ENCODE data around the gene TSEN2. TPM values are rescaled to one million over a fixed set of nuclear protein-coding genes. Genes with fewer than 3 reads are reported as not detected.

Gene TSEN2
- total RNA-seq, 1 experiment from 2014 or later, result 35.5 TPM

DNA sequence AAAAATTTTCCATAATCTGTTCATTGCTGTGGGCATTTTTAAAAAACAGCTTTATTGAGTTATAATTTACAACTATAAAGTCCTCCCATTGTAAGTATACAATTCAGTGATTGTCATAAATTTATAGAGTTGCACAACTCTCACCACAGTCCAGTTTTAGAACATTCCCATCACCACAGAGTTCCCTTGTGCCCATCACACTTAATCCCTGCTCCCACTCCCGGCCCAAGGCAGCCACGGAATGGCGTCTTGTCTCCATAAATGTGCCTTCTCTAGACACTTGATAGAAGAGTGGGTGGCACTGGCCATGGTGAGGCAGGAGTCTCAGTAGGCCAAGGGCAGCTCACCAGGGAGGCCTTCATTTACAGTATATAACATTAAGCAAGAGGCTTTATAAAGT, 6.3 kb downstream of the TSEN2 start:
- BruUV-seq (replicated peaks), result no TSS peak
- peaks cover 0 to 2% of the 10 kb centered on the region in 2 experiments; a peak in 1 of 4 replicates for H3K4me1 ChIP-seq (ENCODE audit: control insufficient read depth in 1 of 2, insufficient read depth in 2 of 2, low read length in 2 of 2)
- CTCF ChIA-PET, result no interaction called here
- H3K9me2 ChIP-seq (ENCODE audit: insufficient read depth), result no peaks in the 10 kb centered on the region
- RAD21 ChIA-PET (ENCODE audit: low non-redundant PET in 1 of 2, low total read pairs in 2 of 2, uncharacterized antibody in 2 of 2, unreplicated experiment in 2 of 2), result no interaction called here
- no peak overlapping the region for H3K9ac ChIP-seq (ENCODE audit: low read length)
- no peak overlapping the region for H3K27ac ChIP-seq (ENCODE audit: low read depth, low read length)
- H4K20me1 ChIP-seq (ENCODE audit: insufficient read depth), result no peaks in the 10 kb centered on the region
- POLR2A ChIA-PET, result no interaction called here
- H3K27me3 ChIP-seq (ENCODE audit: insufficient read depth, low read length), result no peaks in the 10 kb centered on the region
- no peak for TF ChIP-seq ZFX (IDR thresholded peaks at IDR 0.05)
- TF ChIP-seq EZH2 (IDR thresholded peaks at IDR 0.05), result no peak
- no peak for TF ChIP-seq FOSL1 (IDR thresholded peaks at IDR 0.05; ENCODE audit: low read depth)
- TF ChIP-seq SRF (IDR thresholded peaks at IDR 0.05; ENCODE audit: low read depth), result no peak
- no peak for TF ChIP-seq ELF1 (IDR thresholded peaks at IDR 0.05; ENCODE audit: borderline replicate concordance, low read depth)
- TF ChIP-seq, protein P1, sequence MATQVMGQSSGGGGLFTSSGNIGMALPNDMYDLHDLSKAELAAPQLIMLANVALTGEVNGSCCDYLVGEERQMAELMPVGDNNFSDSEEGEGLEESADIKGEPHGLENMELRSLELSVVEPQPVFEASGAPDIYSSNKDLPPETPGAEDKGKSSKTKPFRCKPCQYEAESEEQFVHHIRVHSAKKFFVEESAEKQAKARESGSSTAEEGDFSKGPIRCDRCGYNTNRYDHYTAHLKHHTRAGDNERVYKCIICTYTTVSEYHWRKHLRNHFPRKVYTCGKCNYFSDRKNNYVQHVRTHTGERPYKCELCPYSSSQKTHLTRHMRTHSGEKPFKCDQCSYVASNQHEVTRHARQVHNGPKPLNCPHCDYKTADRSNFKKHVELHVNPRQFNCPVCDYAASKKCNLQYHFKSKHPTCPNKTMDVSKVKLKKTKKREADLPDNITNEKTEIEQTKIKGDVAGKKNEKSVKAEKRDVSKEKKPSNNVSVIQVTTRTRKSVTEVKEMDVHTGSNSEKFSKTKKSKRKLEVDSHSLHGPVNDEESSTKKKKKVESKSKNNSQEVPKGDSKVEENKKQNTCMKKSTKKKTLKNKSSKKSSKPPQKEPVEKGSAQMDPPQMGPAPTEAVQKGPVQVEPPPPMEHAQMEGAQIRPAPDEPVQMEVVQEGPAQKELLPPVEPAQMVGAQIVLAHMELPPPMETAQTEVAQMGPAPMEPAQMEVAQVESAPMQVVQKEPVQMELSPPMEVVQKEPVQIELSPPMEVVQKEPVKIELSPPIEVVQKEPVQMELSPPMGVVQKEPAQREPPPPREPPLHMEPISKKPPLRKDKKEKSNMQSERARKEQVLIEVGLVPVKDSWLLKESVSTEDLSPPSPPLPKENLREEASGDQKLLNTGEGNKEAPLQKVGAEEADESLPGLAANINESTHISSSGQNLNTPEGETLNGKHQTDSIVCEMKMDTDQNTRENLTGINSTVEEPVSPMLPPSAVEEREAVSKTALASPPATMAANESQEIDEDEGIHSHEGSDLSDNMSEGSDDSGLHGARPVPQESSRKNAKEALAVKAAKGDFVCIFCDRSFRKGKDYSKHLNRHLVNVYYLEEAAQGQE (IDR thresholded peaks at IDR 0.05; ENCODE audit: low read depth), result no peak
- no peak for TF ChIP-seq CBX3 (IDR thresholded peaks at IDR 0.05; ENCODE audit: low read depth)
- no peak for TF ChIP-seq TCF7L2 (IDR thresholded peaks at IDR 0.05; ENCODE audit: borderline replicate concordance, extremely low read depth, insufficient read depth, insufficient read length)
- TF ChIP-seq EGR1 (IDR thresholded peaks at IDR 0.05; ENCODE audit: low read depth), result no peak
- TF ChIP-seq, protein P2, sequence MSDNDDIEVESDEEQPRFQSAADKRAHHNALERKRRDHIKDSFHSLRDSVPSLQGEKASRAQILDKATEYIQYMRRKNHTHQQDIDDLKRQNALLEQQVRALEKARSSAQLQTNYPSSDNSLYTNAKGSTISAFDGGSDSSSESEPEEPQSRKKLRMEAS (IDR thresholded peaks at IDR 0.05), result no peak
- TF ChIP-seq POLR2AphosphoS5 (IDR thresholded peaks at IDR 0.05; ENCODE audit: low read depth, low read length), result no peak
- no peak for TF ChIP-seq YY1 (IDR thresholded peaks at IDR 0.05; ENCODE audit: extremely low read depth, insufficient replicate concordance, low read depth, low read length)
- no peak for TF ChIP-seq CEBPB (IDR thresholded peaks at IDR 0.05; ENCODE audit: low read depth)
- TF ChIP-seq, protein P3, sequence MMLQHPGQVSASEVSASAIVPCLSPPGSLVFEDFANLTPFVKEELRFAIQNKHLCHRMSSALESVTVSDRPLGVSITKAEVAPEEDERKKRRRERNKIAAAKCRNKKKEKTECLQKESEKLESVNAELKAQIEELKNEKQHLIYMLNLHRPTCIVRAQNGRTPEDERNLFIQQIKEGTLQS (IDR thresholded peaks at IDR 0.05), result no peak
- no peak for TF ChIP-seq SP1 (IDR thresholded peaks at IDR 0.05; ENCODE audit: low read depth)
- TF ChIP-seq JUND (IDR thresholded peaks at IDR 0.05), result no peak
- no peak for TF ChIP-seq EZH2phosphoT487 (IDR thresholded peaks at IDR 0.05; ENCODE audit: borderline replicate concordance)
- TF ChIP-seq SIN3A (IDR thresholded peaks at IDR 0.05; ENCODE audit: low read depth), result no peak
- H3K4me3 ChIP-seq (replicated peaks in 1 of 2; ENCODE audit: low read depth in 1 of 2, low read length in 2 of 2), result no peak overlapping the region
- ATAC-seq, result no peak
- H2AFZ ChIP-seq (ENCODE audit: low read depth, low read length, poor library complexity, severe bottlenecking), result no peak overlapping the region
- peaks cover 67% of the 10 kb centered on the region for H3K79me2 ChIP-seq (ENCODE audit: insufficient read depth, low read length)
- no peaks in the 10 kb centered on the region for H3K9me3 ChIP-seq (ENCODE audit: control insufficient read depth in 1 of 2, insufficient read depth in 1 of 2, low read depth in 1 of 2, low read length in 2 of 2)
- no peak overlapping the region for H3K4me2 ChIP-seq (ENCODE audit: low read length)
- H3K36me3 ChIP-seq (ENCODE audit: control insufficient read depth in 1 of 2, insufficient read depth in 2 of 2, low read length in 2 of 2), result peaks cover 18 to 30% of the 10 kb centered on the region in 2 experiments; a peak in 3 of 4 replicates
- DNase-seq (ENCODE audit: low read depth, low spot score), result no peak
- intact Hi-C loops (cut with micrococcal nuclease), result no loop called here

Measured in HCT116 (cell line).